SHP77 treated with DMSO at 0.1 percent for 48 hours (cell line): ENCODE data around the gene PASK.
"Not testable (repeated sequence)": the region's sequence is repeated elsewhere in the genome, so short reads cannot be mapped to it uniquely, and the experiment has no call there.

Experiments used
- DNase-seq: peaks from one replicate; lab custom pipeline; 2025; lab: John Stamatoyannopoulos, UW

Gene PASK

GRCh38 chr2:241148891-241149674 is at the start of gene PASK:
Gene PASK (minus strand): TSS chr2:241149472. CDS start chr2:241143032, 6,440 bp downstream.
- DNase-seq = peak; percentile 87

- DNase-seq = no peak
Observed at GRCh38 chr2:241198381-241199279, 49.4 kb upstream of the PASK start.

DNA sequence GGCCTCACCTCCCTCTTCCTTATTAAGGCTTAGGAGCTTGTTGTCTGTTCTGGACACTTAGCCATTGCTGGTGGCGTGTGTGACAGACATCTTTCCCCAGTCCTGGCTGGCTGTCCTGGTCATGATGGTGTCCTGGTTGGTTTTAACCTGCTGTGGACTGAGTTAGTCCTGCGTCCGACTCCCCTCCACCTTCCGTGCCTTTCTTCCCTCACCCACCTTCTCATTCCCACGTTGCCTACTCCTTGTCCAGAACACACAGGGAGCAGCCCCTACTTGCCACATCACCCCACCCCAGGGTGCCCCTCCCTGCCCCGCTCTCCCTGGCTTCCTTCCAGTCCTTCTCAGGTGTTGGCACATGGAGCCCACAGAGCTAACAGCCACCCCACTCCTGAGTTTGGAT is 48.7 kb upstream of the PASK start:
- DNase-seq = no peak

DNA sequence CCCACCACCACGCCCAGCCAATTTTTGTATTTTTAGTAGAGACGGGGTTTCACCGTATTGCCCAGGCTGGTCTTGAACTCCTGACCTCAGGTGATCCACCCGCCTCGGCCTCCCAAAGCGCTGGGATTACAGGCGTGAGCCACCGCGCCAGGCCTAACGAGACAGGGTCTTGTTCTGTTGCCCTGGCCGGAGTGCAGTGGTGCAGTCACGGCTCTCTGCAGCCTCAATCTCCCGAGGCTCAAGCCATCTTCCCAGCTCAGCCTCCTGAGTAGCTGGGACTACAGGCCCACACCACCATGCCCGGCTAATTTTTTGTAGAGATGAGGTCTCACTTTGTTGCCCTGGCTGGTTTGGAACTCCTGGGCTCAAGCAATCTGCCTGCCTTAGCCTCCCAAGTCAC is 48.0 kb upstream of the PASK start:
- not testable (repeated sequence) for DNase-seq

DNA sequence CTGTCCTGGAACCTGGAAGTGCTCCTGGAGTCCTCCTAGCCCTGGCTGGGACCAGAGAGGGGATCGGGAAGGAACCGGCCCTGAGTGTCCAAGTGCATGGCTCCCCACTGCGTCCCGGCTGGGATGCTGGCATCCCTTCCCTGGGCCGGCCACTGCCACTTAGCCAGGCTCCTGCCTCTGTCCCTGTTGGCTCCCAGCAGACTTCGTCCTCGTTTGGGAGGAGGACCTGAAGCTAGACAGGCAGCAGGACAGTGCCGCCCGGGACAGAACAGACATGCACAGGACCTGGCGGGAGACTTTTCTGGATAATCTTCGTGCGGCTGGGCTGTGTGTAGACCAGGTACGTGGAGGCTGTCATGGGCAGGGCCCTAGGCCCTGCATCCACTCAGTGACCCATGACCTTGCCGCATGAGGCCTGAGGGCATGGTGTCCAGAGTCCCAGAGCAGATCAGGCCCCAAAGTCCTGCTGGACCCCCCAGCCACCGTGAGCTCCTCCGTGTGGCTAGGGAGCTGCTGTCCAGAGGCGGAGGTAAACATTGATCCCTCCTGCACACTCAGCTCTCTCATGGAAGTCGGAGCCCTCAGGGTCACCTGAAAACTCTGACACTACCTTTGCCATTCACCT is 46.3 kb upstream of the PASK start:
- DNase-seq = no peak

GRCh38 chr2:241194811-241195210 is 45.5 kb upstream of the PASK start:
- DNase-seq = no peak

GRCh38 chr2:241193271-241193670 is 44.0 kb upstream of the PASK start:
- DNase-seq = no peak

- no peak for DNase-seq
Observed at GRCh38 chr2:241191081-241191480, 41.8 kb upstream of the PASK start.

DNA sequence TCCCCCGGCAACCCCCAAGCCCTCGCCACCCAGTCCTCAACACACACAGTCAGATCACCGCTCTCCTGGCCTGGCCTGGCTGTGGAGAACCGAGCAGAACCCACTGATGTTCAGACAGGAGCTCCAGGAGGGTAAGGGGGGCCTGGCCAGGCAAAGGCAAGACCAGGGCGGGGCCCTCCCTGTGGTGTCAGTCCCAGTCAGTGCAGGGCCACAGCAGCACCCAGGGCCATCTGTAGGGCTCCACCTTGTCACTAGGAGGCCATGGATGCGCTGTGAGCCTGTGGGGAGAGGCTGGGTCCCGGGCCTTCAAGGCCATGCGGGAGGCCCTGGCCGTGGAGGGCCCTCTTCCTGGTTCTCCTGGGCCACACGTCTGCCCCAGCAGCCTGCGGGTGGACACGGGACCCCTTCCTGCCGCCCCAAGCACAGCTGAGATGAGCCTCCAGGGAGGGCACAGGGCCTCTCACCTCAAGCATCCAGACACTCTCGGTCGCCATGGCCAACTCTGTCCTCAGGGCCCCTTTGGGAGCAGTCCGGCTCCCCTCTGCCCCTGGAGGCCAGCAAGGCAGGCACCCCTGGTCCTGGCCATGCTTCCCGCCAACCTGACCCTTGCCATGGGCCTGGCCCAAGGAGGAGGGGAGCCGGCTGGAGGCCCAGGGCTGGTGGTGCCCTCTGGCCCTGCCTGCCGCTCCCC is 41.2 kb upstream of the PASK start:
- no peak for DNase-seq

- DNase-seq = no peak
Observed at GRCh38 chr2:241189856-241190201, 40.6 kb upstream of the PASK start.

DNA sequence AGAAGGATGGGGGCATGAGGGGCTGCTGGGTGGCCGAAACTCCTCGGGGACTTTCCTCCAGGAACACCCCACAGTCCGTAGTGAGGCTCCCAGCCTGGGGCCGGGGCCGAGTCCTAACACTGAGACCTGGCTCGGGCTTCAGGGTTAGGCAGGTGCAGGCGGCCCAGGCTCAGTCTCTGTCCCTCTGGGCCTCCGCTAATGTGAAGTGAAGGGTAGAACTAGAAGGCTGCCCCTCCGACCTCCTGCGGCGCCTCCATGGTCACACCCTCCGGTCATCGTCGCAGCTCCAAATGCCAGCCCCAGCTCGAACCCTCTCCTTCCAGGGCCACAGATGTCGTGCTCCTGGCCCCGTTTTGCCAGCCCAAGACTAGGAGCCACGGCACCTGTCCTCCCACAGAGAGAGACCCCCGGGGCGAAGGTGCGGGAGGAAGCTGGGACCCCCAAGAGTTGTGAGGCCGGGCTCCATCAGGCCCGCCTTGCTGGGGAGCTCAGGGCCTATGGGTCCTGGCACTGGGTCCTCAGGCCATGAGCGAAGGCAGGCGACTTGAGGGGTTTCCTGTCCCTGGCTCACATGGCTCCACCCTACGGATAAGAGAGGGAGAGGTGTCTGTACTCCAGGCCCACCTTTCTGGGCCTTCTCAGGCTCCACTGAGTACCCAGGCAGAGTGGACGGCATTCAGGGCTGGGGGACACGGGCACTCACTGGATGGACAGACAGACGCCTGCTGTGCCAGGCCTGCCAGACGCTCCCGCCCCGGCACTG is 40.0 kb upstream of the PASK start:
- no peak for DNase-seq

GRCh38 chr2:241188361-241189092 is 39.3 kb upstream of the PASK start, which contains the start of gene ANO7:
Gene ANO7 (plus strand): TSS chr2:241188677. CDS start chr2:241190064, 1,387 bp downstream.
- DNase-seq = no peak

DNA sequence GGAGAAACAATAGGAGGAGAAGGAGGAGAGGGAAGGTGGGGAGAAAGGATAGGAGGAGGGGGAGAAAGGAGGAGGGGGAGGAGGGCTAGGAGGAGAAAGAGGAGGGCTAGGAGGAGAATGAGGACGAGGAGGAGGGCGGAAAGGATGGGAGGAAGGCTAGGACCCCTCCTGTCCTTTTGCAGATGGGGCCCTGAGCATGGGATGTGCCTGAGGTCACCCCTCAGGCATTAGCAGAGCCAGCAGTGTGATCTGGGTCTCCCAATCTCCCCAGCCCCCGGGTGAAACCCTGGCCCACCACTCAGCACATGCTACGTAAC is 38.6 kb upstream of the PASK start:
- DNase-seq = no peak

GRCh38 chr2:241187101-241187917 is 38.0 kb upstream of the PASK start:
- no peak for DNase-seq

GRCh38 chr2:241185961-241186360 is 36.7 kb upstream of the PASK start:
- no peak for DNase-seq

- DNase-seq = no peak
Observed at GRCh38 chr2:241184901-241185300, 35.6 kb upstream of the PASK start.

DNA sequence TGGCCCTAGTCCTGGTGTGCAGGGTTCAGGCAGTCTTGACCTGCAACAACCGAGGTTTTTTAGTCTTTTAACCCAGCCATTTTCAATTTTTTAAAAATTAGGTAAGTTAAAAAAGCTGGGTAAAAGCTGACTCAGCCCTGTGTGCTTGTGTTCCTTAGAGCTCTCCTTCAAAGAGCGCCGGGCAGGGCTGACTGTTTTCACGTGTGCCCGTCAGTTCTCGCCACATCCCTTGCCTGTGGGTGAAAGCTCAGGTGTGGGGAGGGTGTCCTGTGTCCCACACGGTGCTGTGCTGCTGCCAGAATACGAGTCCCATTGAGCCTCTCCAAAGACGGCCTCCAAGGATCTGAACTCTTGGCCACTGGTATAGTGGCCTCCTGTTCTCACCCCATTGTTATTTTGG is 33.9 kb upstream of the PASK start:
- DNase-seq = no peak

- DNase-seq = no peak
Observed at GRCh38 chr2:241182531-241183133, 33.4 kb upstream of the PASK start.

DNA sequence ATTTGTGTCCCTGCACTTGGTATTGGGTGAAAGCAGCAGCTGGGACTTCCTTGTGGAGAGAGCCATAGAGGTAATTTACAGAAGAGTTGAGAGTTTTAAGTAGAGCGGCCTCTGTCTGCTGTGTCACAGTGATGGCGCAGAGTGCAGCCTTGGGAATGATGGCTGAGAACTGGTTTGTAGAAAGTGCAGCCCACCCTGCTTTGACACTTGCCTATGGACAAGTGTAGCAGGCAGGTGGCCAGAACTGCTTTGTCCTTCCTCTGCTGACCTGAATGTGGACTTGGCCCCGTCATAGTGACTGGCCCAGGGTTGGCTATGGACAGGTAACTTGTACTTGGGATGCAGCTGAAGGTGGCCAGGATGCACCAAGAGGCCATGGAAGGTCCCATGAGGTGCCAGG is 32.9 kb upstream of the PASK start:
- DNase-seq = no peak
